Activated T-cell treated with anti-CD3 and anti-CD28 coated beads for 24 hours (primary cell): ENCODE results near the gene FOXG1.

Experiments
- DNase-seq: peaks from one replicate; pipeline ENCODE4 v3.0.0-alpha.2; 2020; ENCODE audit warnings: low read depth

FOXG1 gene

DNA sequence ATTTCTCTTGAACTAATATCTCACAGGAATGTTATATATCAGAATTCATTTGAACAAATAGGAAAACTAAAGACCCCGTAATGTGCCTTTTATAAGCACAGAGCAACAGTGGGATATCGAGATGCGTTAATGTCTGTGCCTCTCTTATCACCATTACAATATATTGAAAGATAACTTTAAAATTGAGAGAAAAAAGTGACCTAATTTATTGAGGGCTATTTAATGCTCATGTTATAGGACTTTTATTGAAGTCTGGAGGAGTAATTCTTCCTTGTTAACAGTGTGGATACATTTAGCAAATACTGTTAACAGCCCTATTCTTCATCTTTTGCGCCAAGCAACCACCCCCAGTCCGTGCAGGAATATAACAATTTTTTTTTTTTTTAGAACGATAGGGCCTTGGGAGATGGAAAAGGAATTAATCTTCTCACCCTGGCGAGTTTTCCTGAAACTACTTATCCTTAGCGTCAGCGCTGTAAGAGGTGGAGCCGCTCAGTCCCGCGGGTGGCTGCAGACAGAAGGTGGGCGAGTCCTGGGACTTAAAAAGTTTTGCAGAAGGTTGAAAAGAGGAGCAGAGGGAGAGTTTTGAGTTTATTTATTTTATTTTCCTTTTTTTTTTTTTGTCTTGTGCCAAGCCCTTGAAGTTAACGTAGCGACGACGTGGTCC lies 11.0 kb downstream of the FOXG1 start:
- no peak for DNase-seq

- no peak for DNase-seq
Measured at GRCh38 chr14:28778138-28779117, 11.8 kb downstream of the FOXG1 start.

- no peak for DNase-seq
Measured at GRCh38 chr14:28779456-28779855, 12.9 kb downstream of the FOXG1 start.

DNA sequence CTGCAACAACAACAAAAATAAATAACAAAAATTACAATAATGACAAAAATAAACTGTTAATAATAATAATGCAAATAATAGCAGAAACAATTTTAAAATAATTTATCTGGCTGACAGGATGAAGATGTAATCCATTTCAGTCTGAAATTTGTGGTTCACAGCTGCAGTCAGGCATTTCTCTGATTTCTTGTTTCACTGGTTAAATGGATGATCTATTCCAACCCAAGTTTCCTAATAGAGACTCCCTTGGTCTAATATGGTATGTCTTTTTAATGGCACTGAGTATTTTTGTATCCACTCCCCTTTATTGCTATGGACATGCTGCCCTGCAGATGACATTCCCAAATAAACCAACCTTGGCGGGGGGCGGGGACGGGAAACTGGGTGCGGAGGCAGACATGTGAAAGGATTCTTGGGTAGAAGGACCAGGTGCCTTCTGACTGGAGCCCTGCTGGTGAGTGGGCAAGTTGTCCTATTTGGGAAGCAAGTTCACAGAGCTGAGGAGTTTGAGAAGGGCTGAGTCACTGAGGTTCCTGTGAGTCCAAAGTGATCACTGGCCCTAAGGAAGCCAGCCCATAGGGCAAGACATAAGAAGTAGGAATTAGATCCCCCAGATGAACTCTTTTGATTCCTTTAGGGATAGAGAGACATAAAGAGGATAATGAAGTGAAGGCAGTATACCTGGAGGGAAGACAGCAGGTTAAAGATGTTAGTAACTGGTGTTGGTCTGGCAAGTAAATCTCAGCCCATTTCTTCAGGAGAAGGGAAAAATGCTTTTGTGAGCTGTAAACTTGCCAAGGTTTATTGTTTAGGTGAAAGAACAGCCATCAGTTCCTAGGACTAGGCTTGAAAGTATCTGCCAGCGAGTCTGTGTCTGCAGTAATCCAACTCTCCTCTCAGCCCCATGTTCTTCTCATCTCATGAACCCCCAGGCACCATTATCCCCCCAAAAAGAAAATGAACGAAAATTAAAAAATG lies 14.5 kb downstream of the FOXG1 start:
- no peak for DNase-seq

- DNase-seq: no peak
Measured at GRCh38 chr14:28782301-28782700, 15.7 kb downstream of the FOXG1 start.

GRCh38 chr14:28783664-28784063 lies 17.1 kb downstream of the FOXG1 start:
- no peak for DNase-seq

DNA sequence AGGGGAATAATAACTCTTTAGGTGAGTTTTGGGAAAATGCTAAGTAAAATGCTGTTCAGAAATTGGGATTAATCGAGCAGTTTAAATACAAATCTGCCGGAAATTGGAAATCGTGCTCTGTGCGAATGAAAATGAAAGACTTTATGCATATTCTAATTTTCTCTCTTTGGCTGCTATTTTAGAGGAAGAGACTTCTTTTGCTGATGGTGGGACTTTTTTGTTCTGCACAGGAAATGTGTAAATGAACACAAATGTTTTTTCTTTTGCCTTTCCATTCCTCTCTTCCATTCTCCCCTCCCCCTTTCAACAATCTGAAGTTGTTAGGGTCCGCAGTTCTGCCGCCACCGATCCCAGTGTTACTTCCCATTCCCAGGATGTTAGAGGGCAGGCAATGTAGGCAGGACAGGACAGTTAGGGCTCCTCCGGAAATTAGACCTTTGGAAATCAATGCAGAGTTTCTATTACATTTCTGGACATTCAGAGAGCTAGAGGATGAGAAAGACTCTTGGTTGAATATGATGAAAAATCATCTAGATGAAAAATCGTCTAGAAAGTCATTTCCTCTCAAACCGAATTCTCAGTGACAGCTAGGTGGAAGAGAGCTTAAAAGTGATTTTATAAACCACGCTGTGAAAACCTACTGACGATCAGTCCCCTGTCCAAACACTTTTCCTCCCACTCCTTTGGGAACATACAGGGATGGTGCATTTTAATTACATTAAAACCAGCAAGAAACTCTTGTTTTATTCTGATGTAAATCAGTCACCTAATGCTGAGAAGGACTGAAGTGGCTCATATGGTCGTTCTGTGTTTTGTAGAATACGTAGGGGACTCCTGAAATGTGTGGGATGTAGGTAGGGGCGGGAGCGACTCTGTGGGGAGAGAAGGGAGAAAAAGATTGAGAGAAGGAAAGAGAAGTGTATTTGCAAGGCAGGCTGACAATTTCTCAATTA lies 17.8 kb downstream of the FOXG1 start:
- DNase-seq: no peak

DNA sequence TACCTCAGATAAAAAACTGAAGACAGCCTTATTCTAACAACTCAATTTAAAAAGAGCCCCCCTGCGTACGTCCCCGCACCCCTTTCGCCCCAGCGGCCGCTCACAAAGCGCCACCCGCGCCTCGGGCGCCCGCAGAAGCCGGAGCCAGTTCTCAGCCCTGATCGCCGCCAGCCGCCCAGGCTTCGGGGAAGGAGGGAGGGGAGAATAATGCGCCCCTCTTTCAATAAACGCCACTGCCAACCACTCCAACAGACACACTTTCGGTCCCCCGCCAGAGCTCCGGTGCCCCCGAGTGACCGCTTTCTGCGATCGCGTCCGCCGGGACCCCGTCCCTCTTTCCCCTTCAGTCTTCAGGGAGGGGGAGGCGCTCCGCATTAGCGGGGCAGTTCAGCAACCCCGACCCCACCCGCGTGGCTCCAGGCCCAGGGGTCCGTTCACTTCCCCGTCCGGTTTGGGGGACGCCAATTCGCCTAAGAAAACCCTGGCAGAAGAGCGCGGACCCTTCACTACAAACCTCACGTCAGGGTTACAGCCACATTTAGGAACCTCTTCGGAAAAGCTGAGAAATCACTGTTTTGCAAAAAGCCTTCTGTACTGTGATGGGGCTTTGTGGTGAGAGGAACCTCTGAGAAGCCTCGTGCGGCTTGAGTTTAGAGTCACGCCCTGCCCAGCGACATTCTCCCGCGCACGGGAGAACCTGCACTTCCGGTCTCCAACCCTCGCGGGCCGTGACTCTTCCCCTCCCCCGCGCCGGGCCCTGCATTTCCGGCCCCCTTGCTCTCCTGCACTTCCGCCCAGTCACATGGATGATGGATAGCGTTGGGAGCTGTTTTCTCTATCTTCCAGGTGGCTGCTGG lies 18.7 kb downstream of the FOXG1 start:
- DNase-seq: no peak

GRCh38 chr14:28807518-28807917 lies 40.9 kb downstream of the FOXG1 start:
- DNase-seq: no peak

GRCh38 chr14:28813810-28814209 lies 47.2 kb downstream of the FOXG1 start:
- DNase-seq: no peak
